IPS DF 4.7 (cell line): Measurements from ENCODE around the gene N4BP2L2.

Experiments used
- DNase-seq: peaks from one replicate; pipeline ENCODE4 v3.0.0-alpha.2; 2013; ENCODE audit warnings: low spot score; ENCODE audit errors: extremely low read depth

N4BP2L2 gene

DNA sequence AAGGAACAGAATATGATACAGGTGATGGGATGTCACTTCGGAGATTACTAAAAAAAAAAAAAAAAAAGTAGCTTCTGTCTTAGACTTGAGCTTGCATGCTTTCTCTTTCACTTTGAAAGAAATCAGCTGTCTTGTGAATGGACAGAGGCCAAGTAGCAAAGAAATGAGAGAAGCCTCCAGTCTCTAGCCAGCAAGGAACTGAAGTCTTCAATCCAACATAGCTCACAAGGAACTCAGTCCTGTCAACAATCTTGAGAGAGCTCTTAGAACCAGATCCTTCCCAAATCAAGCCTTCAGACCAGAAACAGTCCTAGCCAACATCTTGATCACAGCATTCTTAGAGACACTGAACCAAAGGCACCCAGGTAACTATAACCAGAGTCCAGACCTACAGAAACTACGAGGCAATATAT is 7.7 kb downstream of the N4BP2L2 start:
- no peak for DNase-seq

DNA sequence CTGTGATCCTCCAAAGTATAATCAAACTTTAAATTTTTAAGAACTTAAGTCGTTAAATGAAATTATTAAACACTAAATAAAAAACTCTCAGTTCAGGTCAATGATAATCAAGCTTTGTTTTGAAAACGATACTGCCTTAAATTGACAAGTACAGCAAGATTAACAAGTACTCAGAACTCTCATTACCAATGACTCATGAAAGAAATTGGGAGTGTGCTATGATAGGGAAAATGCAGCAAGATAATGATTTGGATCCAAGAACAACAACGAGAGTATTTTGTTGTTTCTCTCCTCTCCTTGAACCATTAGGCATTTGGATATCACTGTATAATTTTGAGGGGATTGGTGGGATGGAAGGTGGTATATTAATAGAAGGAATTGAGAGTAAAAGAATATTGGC is 10.2 kb downstream of the N4BP2L2 start:
- no peak for DNase-seq

DNA sequence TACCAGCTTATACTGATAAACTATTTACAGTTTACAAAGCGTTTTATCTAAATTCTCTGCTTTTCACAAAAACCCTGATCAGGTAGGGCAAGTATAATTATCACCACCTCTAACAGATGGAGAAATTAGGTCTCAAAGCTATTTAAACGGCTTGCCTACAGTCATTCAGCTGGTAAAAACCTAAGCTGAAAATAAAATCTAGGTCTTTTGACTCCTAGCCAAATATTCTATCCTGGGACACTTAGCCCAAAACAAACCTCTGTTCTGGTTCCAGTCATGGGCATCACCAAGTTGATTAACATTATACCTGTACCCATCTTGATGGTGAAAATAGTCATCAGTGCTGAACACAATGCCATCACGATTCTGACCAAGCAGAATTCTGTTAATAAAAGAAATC is 11.4 kb downstream of the N4BP2L2 start:
- DNase-seq, result no peak

DNA sequence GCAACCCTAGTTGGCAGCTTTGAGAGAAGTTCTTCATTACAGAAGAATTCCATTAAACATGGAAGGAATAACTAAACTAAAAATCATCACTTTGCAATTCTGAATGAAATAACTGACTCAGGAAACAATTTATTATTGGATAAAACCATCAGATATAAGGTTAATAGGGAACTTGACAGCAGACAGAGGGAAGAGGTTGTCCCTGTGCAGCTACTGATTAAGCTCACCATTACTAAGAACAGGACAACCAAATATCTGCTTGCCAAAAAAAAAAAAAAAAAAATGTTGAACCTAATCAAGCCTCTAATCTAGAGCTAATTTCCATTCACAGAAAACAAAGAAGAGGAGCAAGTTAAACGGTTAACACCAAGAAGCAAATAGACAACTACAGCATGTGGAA is 12.8 kb downstream of the N4BP2L2 start:
- DNase-seq, result no peak

DNA sequence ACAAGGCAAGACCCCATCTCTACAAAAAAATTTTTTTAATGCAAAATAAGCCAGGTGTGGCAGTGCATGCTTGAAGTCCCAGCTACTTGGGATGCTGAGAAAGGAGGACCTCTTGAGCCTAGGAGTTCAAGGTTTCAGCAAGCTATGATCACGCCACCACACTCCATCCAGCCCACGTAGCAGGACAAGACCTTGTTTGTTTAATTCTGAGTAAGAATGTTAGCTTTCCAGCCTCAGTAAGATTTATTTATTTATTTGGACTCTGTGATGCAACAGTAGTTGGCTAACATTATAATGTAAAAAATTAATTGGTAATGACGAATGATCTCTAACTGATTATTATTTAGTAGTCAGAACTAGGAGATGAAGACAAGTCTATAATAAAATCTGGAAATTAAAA is 23.3 kb downstream of the N4BP2L2 start:
- DNase-seq, result no peak

DNA sequence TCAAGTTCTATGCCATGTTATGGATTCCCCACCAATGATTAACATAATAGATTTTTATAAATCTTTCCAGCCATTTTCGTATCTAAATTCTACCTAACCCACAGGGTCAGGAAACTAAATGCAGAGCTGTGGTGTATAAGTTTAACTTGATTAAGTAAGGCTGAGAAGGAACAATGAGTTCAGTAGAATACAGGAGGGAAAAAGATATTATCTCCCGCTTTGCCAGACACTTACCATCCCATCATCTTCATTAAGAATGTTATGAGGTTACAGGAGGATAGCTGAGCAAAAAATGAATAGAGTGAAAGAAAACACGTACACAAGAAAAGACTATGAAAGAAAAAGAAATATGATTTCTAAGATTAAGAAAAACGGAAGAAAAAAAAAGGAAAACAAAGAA is 27.1 kb downstream of the N4BP2L2 start:
- no peak for DNase-seq

DNA sequence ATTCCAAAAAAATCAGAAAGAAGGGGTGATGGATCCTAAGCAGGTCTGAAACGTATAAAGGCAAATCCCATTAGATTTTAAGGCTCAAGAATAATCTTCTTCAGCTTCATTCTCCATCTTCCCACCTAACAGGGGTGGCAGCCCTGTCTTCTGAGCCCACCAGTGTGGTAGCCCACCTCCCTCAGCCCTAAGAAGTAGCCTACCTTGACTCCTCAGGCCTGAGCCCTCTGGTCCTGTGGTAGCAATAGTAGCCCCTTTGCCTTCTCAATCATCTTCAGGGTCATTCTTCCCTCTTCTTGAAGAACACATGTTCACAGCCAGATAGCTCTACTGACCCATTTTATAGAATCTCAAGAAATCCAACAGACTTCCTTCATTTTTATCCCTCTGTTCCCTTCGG is 33.7 kb downstream of the N4BP2L2 start:
- no peak for DNase-seq

DNA sequence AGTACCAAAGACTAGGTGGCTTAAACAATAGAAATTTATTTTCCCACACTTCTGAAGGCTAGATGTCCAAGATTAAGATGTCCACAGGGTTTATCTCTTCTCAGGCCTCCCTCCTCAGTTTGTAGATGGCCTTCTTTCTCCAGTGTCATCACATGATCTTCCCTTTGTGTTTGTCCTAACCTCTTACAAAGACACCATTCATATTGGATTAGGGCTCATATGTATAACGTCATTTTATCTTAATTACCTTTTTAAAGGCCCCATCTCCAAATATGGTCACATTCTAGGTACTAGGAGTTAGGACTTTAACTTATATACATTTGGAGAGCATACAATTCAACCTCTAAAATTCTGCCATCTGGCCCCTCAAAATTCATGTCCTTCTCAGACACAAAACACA is 34.3 kb downstream of the N4BP2L2 start:
- DNase-seq, result no peak

DNA sequence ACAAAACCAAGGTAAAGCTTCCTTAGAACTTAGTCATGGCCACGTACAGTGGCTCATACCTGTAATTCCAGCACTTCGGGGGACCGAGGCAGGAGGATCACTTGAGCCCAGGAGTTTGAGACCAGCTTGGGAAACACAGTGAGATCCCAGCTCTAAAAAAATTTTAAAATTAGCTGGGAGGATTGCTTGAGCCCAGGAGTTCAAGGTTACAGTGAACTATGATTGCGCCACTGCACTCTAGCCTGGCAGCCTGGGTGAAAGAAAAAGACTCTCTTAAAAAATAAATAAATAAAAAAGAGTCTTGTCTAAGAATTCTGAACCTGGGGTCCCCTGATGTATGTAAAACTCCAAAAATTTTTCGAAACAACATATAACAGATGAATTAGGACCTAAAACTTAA is 34.9 kb downstream of the N4BP2L2 start:
- no peak for DNase-seq

DNA sequence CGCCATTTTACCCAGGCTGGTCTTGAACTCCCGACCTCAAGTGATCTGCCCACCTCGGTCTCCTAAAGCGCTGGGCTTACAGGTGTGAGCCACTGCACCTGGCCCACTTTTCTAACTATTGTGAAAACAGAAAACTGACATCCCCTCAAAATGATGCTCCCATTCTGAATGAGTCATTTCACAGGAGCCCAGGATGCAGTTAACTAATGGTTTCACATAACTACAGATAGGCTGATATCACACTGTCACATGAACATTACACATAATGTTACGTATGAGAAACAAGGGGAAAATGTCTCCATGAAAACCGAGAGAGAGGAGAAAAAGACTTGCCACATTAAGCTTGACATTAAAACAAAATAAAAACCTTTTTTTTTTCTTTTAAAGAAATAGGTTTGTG is 37.5 kb downstream of the N4BP2L2 start:
- DNase-seq, result no peak

DNA sequence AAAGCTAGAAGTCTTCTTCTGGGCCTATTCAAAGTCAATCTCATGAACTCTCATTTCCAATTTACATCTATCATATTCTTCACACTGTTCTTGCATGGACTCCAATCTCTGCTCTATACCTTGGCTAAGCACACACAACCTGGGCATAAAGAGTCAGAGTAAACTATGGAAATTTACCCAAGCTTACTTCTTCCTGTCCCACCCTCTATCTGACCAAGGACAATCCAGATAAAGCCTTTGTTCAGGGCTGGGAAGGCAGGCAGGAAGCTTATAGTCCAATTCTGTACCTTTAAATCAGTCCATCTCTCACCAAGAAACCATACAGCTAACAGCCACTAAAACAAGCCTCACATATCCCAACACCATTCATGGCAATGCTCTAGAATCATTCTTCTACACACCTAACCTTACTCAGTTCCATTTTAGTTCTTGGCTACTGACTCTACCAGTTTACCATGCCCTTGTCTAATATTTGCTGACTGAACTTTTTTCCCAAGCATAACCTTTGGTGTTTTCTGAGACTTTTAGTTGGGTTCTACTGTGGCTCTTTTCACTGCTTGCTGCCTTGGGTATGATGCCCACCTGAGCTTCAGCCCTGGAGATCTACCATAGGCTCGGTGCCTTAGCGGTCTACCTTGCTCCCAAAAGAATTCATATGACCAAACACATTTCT is 38.9 kb downstream of the N4BP2L2 start:
- no peak for DNase-seq

DNA sequence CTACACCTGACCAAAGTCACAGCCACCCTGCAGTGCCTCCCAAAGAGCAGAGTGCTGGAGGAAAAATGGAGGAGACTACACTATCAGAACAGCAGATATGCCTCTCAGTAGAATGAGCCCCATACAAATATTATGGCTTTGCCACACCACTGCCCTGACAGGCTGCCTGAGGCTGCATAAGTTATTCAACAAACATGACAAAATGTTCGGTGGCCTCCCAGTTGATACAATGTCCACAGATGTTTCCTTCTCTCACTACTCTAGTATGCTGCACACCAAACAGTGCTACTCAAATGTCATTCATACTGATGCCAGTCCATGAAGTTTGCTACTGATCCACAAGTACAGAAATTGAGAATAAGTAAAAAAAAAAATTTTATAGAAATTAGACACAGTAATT is 41.0 kb downstream of the N4BP2L2 start:
- DNase-seq, result no peak

DNA sequence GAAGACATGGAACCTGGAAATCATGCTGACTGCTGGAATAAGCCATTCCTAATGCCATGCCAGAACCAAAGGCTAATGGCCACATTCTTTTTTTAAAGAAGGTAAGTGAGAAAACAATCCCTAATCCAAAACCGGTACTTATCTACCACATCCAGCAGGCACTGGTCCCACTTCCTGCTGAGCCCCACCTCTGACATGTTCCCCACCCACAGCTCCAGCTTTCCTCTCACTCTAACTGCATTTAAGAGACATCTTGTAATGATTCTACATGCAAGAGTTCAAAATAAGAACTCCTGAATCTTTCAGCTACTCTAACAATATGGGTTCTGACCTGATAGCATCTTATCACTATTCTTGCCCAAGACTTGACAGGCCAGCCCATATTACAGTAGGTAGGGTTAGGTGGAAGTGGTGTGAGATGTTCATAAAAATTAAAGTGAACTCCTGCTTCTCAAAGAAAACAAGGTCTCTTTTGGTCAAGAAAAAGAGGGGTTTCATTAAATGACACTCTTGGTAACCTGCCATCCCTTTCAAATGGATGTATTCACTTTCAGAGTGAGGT is 41.9 kb downstream of the N4BP2L2 start:
- DNase-seq, result no peak

DNA sequence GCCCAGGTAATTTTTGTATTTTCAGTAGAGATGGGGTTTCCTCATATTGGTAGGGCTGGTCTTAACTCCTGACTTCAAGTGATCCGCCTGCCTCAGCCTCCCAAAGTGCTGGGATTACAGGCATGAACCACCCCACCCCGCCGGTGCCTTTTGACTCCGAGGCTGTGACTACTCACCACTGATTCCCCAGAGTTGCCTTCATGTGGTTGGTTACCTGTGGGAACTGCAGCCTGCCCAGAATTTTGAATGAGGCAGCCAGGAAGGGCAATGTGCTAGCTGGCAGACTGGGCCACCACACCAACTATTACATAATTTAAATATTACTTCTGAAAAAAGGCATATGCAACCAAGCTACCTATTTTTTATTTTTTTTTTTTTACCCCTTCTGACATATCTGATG is 42.8 kb downstream of the N4BP2L2 start:
- no peak for DNase-seq

DNA sequence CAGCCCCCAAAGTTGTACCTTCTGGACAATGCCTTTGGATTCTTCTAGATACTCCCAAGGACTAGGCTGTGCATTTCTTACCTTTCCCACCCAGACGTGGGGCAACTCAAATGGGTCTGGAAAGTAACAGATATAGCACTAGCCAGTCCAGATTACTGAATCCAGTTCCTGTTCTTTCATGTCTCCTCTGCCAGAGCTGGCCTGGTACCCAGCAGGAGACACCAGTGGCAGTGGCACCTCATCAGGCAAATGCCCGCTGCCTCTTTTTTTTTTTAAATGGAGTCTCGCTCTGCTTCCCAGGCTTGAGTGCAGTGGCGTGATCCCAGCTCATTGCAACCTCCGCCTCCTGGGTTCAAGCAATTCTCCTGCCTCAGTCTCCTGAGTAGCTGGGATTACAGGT is 43.2 kb downstream of the N4BP2L2 start:
- no peak for DNase-seq

DNA sequence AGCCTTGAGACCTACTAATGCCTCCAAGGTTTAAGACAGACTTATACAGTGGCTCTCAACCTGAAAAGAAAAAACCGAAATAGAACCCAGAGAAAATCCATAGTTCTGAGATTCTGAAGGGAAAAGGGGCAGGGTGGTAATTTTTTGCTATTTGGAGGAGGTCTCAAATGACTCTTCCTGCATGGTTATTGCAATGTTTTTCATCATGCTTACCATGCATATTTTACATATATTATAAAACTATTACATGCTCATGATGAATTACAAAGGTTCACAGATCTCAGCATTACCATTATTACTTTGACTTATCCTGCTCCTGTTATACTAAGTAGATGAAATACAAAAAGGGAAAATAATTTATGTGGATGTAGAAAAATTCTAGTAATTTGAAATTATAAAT is 47.6 kb downstream of the N4BP2L2 start:
- no peak for DNase-seq

DNA sequence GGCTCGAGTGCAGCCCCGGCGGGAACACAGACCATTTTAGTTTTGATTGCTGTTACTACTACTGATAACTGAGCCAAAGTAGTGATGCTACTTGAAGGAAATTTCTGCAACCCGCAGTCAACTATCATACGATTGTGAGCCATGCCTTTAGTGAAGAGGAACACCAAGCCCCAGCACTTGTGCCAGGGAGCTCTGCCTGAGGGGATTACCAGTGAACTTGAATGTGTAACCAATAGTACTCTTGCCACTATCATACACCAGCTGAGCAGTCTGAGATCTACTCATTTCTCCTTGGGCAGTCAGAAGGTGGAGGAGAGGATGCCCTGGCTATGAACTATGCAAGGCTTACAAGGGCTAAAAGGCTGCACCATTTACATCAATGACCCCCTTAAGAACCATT is 61.7 kb downstream of the N4BP2L2 start:
- no peak for DNase-seq

DNA sequence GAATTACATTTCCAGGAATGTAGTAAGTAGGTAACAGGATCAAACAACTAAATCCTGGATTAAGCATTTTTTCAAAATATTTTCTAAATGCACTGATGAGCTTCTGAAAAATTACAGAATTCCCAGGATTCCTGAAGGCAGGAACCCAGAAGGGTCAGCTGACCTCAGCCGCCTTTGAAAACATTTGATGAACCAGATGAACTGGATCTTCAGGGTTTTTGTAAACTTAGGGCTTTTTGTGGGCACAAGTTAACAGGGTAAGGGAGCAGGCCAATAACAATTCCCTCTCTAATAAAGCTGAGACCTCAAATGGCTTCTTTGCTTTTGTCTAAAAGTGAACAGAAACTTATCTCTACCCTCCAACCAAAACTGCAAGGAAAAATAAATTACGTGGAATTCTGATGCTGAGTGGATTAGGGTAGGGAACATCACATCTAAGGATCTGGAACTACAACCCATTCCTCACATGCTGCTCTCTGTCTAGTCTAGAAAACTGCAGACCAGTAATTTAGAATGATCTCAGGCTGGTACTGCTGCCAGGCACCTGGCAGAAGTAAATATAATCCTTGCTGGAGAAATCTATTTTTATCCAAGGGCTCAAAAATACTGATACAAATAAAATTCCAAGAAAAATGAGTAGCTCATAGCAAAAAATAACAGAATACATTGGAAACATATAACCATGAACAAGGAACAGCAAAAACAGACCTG is 62.4 kb downstream of the N4BP2L2 start:
- DNase-seq, result no peak

DNA sequence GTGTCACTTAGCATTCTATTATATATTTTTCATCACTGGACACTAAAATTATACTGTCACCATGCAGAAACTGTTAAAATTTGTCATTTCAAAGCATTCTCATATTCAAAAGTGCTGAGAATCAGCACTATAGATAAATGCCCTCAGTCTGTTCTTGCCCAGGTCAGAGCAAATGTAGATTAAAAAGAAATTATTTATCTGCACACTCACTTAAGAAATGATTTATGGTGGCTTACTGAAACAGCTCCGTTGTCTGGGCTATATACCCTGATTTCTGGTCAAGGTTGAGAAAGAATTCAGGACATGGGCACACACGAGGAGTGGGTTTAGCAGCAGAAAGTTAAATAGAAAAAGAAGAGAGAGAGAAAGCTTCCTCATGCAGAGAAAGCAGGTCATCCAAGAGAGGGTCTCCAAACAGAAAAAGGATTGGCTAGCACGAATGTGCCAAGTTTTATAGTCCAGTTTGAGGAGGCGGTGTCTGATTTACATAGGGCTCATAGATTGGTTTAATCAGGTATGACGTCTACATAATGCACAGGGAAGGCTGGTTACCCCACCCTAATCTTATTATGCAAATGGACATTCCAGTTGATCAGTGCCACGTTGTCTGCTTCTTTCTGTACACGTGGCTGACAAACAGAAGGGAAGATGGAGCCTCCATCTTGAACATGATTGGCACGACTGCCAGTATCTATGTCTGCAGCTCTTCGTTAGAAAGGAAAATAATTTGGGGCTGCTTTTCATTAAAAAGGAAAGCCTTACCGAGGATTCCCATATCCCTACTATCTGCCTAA is 63.4 kb downstream of the N4BP2L2 start:
- no peak for DNase-seq

DNA sequence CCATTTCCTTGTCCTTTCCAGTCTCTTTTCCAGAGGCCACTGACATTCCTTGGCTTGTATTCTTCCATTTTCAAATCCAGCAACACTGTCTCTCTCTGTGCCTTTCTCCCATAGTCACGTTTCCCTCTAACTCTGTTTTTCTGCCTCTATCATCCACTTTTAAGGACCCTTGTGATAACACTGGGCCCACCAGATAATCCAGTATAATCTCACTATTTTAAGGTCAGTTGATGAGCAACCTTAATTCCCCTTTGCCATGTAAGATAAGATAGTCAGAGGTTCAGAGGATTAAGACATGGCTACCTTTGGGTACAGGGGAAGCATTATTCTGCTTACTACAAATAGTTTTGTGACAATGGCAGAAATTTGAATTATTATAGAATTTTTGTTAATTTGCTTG is 64.9 kb downstream of the N4BP2L2 start:
- no peak for DNase-seq

DNA sequence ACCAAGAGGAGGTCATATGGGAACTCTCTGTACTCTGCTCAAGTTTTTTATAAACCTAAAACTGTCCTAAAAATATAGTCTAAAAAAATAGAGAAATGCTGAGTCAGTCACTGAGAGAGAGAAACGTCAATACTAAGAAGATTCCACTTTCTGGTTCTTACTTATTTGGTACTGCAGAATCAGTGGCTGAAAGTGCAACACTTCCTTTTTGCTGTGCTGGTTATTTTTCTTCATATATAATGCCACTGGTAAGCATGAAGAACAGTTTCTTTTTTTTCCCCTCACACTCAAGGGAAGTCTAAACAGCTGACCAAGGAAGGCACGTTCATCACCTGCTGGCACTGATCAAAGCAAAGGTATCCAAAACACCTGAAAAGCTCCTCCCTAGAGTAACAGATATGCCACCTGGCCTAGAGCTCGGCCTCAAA is 66.4 kb downstream of the N4BP2L2 start:
- DNase-seq, result no peak
